GM12891 (cell line): ENCODE measurements around the gene GLUD1.

Experiments
- POLR2A ChIP-seq: IDR thresholded peaks from 2 replicates; pipeline ENCODE4 v1.6.1; 2011; ENCODE audit warnings: low read depth, low read length, control low read depth
- POLR2AphosphoS5 ChIP-seq: IDR thresholded peaks from 2 replicates; pipeline ENCODE4 v1.6.1; 2011; ENCODE audit warnings: low read depth, low read length, control low read depth

DNA sequence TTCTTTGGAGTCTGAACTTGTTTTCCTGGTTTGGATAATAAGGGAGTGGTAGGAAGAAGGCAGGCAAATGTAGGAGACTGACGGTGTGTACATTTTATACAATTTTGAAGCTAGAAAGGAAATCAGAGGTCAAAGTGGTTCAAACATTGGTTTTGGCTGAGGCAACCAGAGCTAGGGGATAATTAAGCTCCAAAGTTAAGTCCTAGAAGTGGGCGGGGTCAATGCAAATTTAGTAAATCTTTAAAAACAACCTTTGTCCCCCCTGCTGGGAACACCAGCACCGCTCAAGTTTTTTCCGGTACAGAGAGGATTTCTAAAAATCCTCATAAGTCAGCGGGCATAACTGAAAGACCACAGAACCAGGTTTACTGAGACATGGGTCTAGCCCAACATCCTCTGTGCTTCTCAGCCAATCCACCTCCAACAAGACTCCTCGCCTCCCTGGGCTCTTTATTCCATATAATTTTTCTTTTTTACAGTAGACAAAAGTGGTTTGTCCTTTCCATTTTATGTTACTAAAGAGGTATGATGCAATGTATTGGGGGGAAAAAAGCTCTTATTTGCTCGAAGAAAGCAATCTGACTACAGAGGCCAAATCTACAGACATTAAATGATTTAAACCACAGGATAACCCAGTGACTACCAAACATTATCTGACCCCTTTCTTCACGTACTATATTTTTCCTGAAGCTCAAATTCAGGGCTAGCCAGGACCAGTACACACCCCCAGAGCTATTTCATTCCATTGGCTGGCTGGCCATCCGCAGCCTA lies 1.6 kb downstream of the GLUD1 start:
- TF ChIP-seq POLR2AphosphoS5 (no peak), POLR2A (no peak)
